CD4-positive, alpha-beta T cell (primary cell): Measurements from ENCODE around the gene SLC41A3. TPM values are rescaled to one million over a fixed set of nuclear protein-coding genes. Genes with fewer than 3 reads are reported as not detected.
"Not testable (repeated sequence)": the region's sequence is repeated elsewhere in the genome, so short reads cannot be mapped to it uniquely, and the experiment has no call there.

Experiments used
- ATAC-seq: fragments of 200-7000 bp; cut with Tn5 transposase; one replicate; pipeline ENCODE4 v1.10.0; 2022; ENCODE audit warnings: mild to moderate bottlenecking; ENCODE audit not compliant: poor library complexity
- CTCF ChIA-PET: fragments of 350-600 bp; sonication (Branson Sonifier 250); formaldehyde crosslinking; loops from one replicate; lab custom pipeline; 2021; ENCODE audit warnings: antibody characterized with exemption, inconsistent platforms; lab: Charles Lee
- POLR2A ChIA-PET: fragments of 350-600 bp; sonication (Branson Sonifier 250); formaldehyde crosslinking; loops from one replicate; lab custom pipeline; 2021; ENCODE audit warnings: antibody characterized with exemption, inconsistent platforms; lab: Charles Lee
- DNase-seq, 14 experiments: peaks; one replicate each; pipeline ENCODE4 v3.0.0-alpha.2; 2013 to 2020; ENCODE audit warnings: mixed read lengths in 2 of 14
- H3K27ac ChIP-seq, 2 donors: one replicate each; pipeline versions ENCODE4 v1.5.1 to v1.7.0; 2013; ENCODE audit warnings: low read length in 2 of 2, low read depth in 1 of 2, mild to moderate bottlenecking in 1 of 2
- H3K27me3 ChIP-seq, 2 experiments: 1 replicate in 1 of 2; 2 replicates in 1 of 2; pipeline versions ENCODE4 v1.6.1 to v1.7.0; 2013; ENCODE audit warnings: low read length in 2 of 2, control low read depth in 1 of 2, mild to moderate bottlenecking in 1 of 2, moderate library complexity in 1 of 2; ENCODE audit not compliant: insufficient read depth in 2 of 2, control insufficient read depth in 1 of 2
- H3K36me3 ChIP-seq: one replicate; pipeline ENCODE4 v1.6.1; 2013; ENCODE audit warnings: low read length, control low read depth; ENCODE audit not compliant: insufficient read depth
- H3K4me1 ChIP-seq: one replicate; pipeline ENCODE4 v1.6.1; 2013; ENCODE audit warnings: low read length, control low read depth; ENCODE audit not compliant: insufficient read depth
- H3K4me3 ChIP-seq: one replicate; pipeline ENCODE4 v1.5.1; 2013; ENCODE audit warnings: mild to moderate bottlenecking, low read length, moderate library complexity
- H3K9me3 ChIP-seq, 2 experiments: 1 replicate in 1 of 2; 2 replicates in 1 of 2; pipeline versions ENCODE4 v1.6.1 to v1.7.0; 2013; ENCODE audit warnings: low read length in 2 of 2, mild to moderate bottlenecking in 2 of 2, control low read depth in 1 of 2, moderate library complexity in 1 of 2; ENCODE audit not compliant: control insufficient read depth in 1 of 2, insufficient read depth in 1 of 2
- H3K27ac Mint-ChIP-seq: one replicate; pipeline ENCODE4 v1.8.0; 2020; ENCODE audit warnings: mixed read lengths
- H3K27me3 Mint-ChIP-seq: one replicate; pipeline ENCODE4 v1.8.0; 2021; ENCODE audit warnings: mixed read lengths
- H3K36me3 Mint-ChIP-seq: one replicate; pipeline ENCODE4 v1.8.0; 2021; ENCODE audit warnings: low read depth, mixed read lengths
- H3K4me1 Mint-ChIP-seq: one replicate; pipeline ENCODE4 v1.8.0; 2021; ENCODE audit warnings: low read depth, mixed read lengths
- H3K4me3 Mint-ChIP-seq: one replicate; pipeline ENCODE4 v1.8.0; 2020; ENCODE audit warnings: mild to moderate bottlenecking, mixed read lengths
- H3K9me3 Mint-ChIP-seq: one replicate; pipeline ENCODE4 v1.8.0; 2020; ENCODE audit warnings: mixed read lengths
- intact Hi-C, 2 experiments: fragments of 100-400 bp; cut with DNase I in 1 of 2; cut with micrococcal nuclease in 1 of 2; formaldehyde crosslinking; loops; one replicate each; pipeline versions ENCODE4 v1.15.1 to v1.9.0; 2023 to 2025; cut with DNase I, micrococcal nuclease
- total RNA-seq, 174 experiments: library from RNA in 2 of 174; stranded (reverse) in 2 of 174; gene quantifications; one replicate each; pipeline ENCODE4 v1.2.3 and lab custom pipeline; 2021 to 2026
- TF ChIP-seq, protein P1 (sequence below): fragments of 200-600 bp; IDR thresholded peaks from one replicate; pipeline ENCODE4 v1.8.0; 2022; ENCODE audit warnings: antibody characterized with exemption, mild to moderate bottlenecking

The SLC41A3 gene
- total RNA-seq, 2 experiments from 2014 or later, result 26.5 to 29.1 TPM

- peak overlapping the region; percentile 73 to 87 for H3K27ac ChIP-seq
- no peaks in the 10 kb centered on the region for H3K9me3 Mint-ChIP-seq
- no peaks in the 10 kb centered on the region for H3K27me3 Mint-ChIP-seq
- H3K36me3 ChIP-seq, result no peaks in the 10 kb centered on the region
- TF ChIP-seq, protein P1, sequence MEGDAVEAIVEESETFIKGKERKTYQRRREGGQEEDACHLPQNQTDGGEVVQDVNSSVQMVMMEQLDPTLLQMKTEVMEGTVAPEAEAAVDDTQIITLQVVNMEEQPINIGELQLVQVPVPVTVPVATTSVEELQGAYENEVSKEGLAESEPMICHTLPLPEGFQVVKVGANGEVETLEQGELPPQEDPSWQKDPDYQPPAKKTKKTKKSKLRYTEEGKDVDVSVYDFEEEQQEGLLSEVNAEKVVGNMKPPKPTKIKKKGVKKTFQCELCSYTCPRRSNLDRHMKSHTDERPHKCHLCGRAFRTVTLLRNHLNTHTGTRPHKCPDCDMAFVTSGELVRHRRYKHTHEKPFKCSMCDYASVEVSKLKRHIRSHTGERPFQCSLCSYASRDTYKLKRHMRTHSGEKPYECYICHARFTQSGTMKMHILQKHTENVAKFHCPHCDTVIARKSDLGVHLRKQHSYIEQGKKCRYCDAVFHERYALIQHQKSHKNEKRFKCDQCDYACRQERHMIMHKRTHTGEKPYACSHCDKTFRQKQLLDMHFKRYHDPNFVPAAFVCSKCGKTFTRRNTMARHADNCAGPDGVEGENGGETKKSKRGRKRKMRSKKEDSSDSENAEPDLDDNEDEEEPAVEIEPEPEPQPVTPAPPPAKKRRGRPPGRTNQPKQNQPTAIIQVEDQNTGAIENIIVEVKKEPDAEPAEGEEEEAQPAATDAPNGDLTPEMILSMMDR, result no peak
- CTCF ChIA-PET, result interaction anchor here (1.1 kb wide), 1 partner anchor 94 kb away, joined by 3 read pairs; the partner anchor contains the start of gene SLC41A3
- H3K4me3 ChIP-seq, result peak overlapping the region; percentile 91
- peaks cover 8% of the 10 kb centered on the region for H3K4me1 ChIP-seq
- H3K27ac Mint-ChIP-seq, result peak overlapping the region; percentile 99
- peak overlapping the region; percentile 98 for H3K4me3 Mint-ChIP-seq
- peaks cover 19% of the 10 kb centered on the region for H3K36me3 Mint-ChIP-seq
- DNase-seq (peak; percentile 48 to 85 (median 62)), ATAC-seq (peak; percentile 88)
- intact Hi-C loops, result loop anchor here (1.0 to 10.0 kb wide), 4 partner anchors 73 to 994 kb away; partner anchors contain the start of genes SLC41A3 (in 2 of the 2) and PLXNA1 (in 1 of the 2)
- no peaks in the 10 kb centered on the region for H3K27me3 ChIP-seq
- H3K4me1 Mint-ChIP-seq, result peaks cover 53% of the 10 kb centered on the region
- H3K9me3 ChIP-seq, result no peaks in the 10 kb centered on the region
- POLR2A ChIA-PET, result interaction anchor here (1.0 to 2.6 kb wide), 7 partner anchors 14 to 112 kb away, joined by 3 to 23 read pairs (median 4); partner anchors contain the start of gene SLC41A3
These were observed 93.5 kb downstream of the SLC41A3 start for GRCh38 chr3:125990253-125990970.

- H3K27me3 Mint-ChIP-seq, CTCF ChIA-PET, H3K27ac ChIP-seq, H3K4me1 ChIP-seq, DNase-seq, H3K27me3 ChIP-seq, POLR2A ChIA-PET, H3K36me3 ChIP-seq, H3K4me3 ChIP-seq, H3K27ac Mint-ChIP-seq, H3K4me3 Mint-ChIP-seq, H3K9me3 Mint-ChIP-seq, H3K9me3 ChIP-seq: not testable (repeated sequence)
- ATAC-seq, result peak; percentile 82
- peaks cover 28% of the 10 kb centered on the region for H3K4me1 Mint-ChIP-seq
- H3K36me3 Mint-ChIP-seq, result peaks cover 16% of the 10 kb centered on the region
- intact Hi-C loops, result loop anchor here in 1 of 2 experiments (5.0 to 10.0 kb wide), 3 partner anchors 492 to 1687 kb away; partner anchors contain the start of genes ABTB1, CHCHD6 and ZXDC
These were observed 99.0 kb downstream of the SLC41A3 start for GRCh38 chr3:125984951-125985350.

DNA sequence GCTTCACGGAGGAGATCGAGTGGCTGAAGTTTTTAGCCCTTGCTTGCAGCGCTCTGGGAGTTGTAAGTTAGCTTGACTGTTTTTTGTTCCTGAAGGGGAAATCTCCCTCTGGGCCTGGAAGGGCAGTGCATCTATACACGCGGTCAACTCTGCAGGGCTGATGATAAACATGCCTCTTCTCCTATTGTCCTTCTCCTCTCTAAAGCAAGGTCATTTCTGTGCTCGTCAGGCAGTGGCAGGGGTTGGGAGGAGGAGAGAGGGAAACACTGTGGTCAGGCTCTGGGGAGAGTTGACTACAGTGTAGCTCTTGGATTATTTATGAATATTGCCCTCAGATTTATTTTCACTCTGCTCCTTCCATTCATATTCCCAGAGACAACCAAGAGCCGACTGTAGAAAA is 106.8 kb downstream of the SLC41A3 start:
- H3K27me3 ChIP-seq, H3K4me3 Mint-ChIP-seq, H3K27ac Mint-ChIP-seq, DNase-seq, H3K9me3 Mint-ChIP-seq, H3K36me3 ChIP-seq, H3K4me1 ChIP-seq, H3K9me3 ChIP-seq, POLR2A ChIA-PET, CTCF ChIA-PET, H3K27me3 Mint-ChIP-seq, H3K27ac ChIP-seq, ATAC-seq, H3K36me3 Mint-ChIP-seq, H3K4me1 Mint-ChIP-seq, H3K4me3 ChIP-seq, intact Hi-C loops: not testable (repeated sequence)

- H3K27ac ChIP-seq, DNase-seq, H3K36me3 ChIP-seq, H3K4me1 Mint-ChIP-seq, ATAC-seq, H3K9me3 ChIP-seq, H3K4me3 ChIP-seq, H3K4me3 Mint-ChIP-seq, intact Hi-C loops, H3K27ac Mint-ChIP-seq, POLR2A ChIA-PET, H3K9me3 Mint-ChIP-seq, H3K36me3 Mint-ChIP-seq, CTCF ChIA-PET: not testable (repeated sequence)
- H3K27me3 Mint-ChIP-seq, result peaks cover 13% of the 10 kb centered on the region
- peaks cover 10% of the 10 kb centered on the region for H3K4me1 ChIP-seq
- peaks cover 11 to 12% of the 10 kb centered on the region in 2 experiments for H3K27me3 ChIP-seq
These were observed 107.9 kb downstream of the SLC41A3 start for GRCh38 chr3:125976003-125976390.

GRCh38 chr3:125975245-125976002 is 108.5 kb downstream of the SLC41A3 start:
- H3K4me1 ChIP-seq, result peaks cover 10% of the 10 kb centered on the region
- H3K4me1 Mint-ChIP-seq, POLR2A ChIA-PET, ATAC-seq, CTCF ChIA-PET, H3K9me3 Mint-ChIP-seq, DNase-seq, H3K4me3 Mint-ChIP-seq, H3K36me3 Mint-ChIP-seq, H3K9me3 ChIP-seq, H3K36me3 ChIP-seq, H3K4me3 ChIP-seq, intact Hi-C loops, H3K27ac ChIP-seq, H3K27ac Mint-ChIP-seq: not testable (repeated sequence)
- H3K27me3 Mint-ChIP-seq, result peaks cover 17% of the 10 kb centered on the region
- H3K27me3 ChIP-seq, result peaks cover 13 to 18% of the 10 kb centered on the region in 2 experiments
